Measurements from ENCODE around the gene NRG2.

- TF ChIP-seq CTCF (IDR thresholded peaks at IDR 0.05) (no peak), POLR2A (IDR thresholded peaks at IDR 0.05) (no peak)
Observed at GRCh38 chr5:140032296-140032695, 10.8 kb downstream of the NRG2 start.

All from body of pancreas (tissue), 4 donors.